ENCODE measurements around the gene PGAP2. TPM values are rescaled to one million over a fixed set of nuclear protein-coding genes. Genes with fewer than 3 reads are reported as not detected.

Gene PGAP2
- total and polyA plus RNA-seq, 2 of the 4 experiments (the other 2 are of a cell fraction) = 10.6 to 31.3 TPM

- intact Hi-C loops (cut with micrococcal nuclease) = loop anchor here (5.0 kb wide), 1 partner anchor 45 kb away; the partner anchor contains the start of gene RHOG
- Histone ChIP-seq H2AFZ (replicated peaks; ENCODE audit: low read length, poor library complexity) (peak within 1 kb of the TSS; percentile 90), H2BK5ac (ENCODE audit: low read depth, low read length, poor library complexity, severe bottlenecking) (peak within 1 kb of the TSS; percentile 76), H2BK15ac (ENCODE audit: low read depth, low read length) (peak within 1 kb of the TSS; percentile 69; the same call in 1 of the 3 replicates), H3K18ac (ENCODE audit: low read depth, low read length) (peak within 1 kb of the TSS; percentile 54), H2BK120ac (ENCODE audit: low read depth, low read length) (peak within 1 kb of the TSS; percentile 79; the same call in 1 of the 2 replicates), H3K4me2 (ENCODE audit: low read depth, low read length) (peak within 1 kb of the TSS; percentile 97), H3K27ac (ENCODE audit: insufficient read depth, low read length) (peak within 1 kb of the TSS; percentile 79), H4K91ac (ENCODE audit: insufficient read depth, low read depth, low read length) (peak within 1 kb of the TSS; percentile 89), H3K14ac (replicated peaks; ENCODE audit: low read depth, low read length) (peak within 1 kb of the TSS; percentile 88), H3K27me3 (ENCODE audit: control insufficient read depth, insufficient read depth, low read length) (no peaks in the 10 kb centered on the region), H2AK5ac (ENCODE audit: low read depth, low read length) (peak within 1 kb of the TSS; percentile 88), H3K4ac (ENCODE audit: low read depth, low read length) (peak within 1 kb of the TSS; percentile 96), H3K79me1 (ENCODE audit: low read depth in 1 of 2, low read length in 2 of 2) (peaks cover 4 to 24% of the 10 kb centered on the region in 2 experiments; a peak in 2 of 4 replicates), H3K4me1 (ENCODE audit: control insufficient read depth, insufficient read depth, low read length) (no peaks in the 10 kb centered on the region; the same call in 1 of the 2 replicates), H3K56ac (ENCODE audit: extremely low read depth, insufficient read depth, low read length) (peak within 1 kb of the TSS; percentile 52), H3K9me3 (ENCODE audit: control insufficient read depth, insufficient read depth, low read length) (no peaks in the 10 kb centered on the region), H2BK20ac (ENCODE audit: low read depth, low read length) (no peak within 1 kb of the TSS), H3K4me3 (ENCODE audit: insufficient read depth, low read depth, low read length) (peak within 1 kb of the TSS; percentile 74), H4K8ac (ENCODE audit: low read depth in 2 of 2, low read length in 2 of 2) (peak within 1 kb of the TSS; percentile 91 to 99), H3K23ac (ENCODE audit: low read depth, low read length) (peak within 1 kb of the TSS; percentile 93), H4K5ac (ENCODE audit: low read depth, low read length) (peak within 1 kb of the TSS; percentile 85), H3K36me3 (ENCODE audit: control insufficient read depth, insufficient read depth, low read length) (peaks cover 12% of the 10 kb centered on the region), H3K9me1 (ENCODE audit: insufficient read depth, low read length) (peaks cover 7% of the 10 kb centered on the region; the same call in 1 of the 2 replicates), H2AK9ac (replicated peaks; ENCODE audit: low read depth, low read length, poor library complexity) (peak within 1 kb of the TSS; percentile 94), H3K9ac (ENCODE audit: low read depth, low read length) (peak within 1 kb of the TSS; percentile 84), H4K20me1 (ENCODE audit: insufficient read depth, low read length) (peaks cover 41% of the 10 kb centered on the region)
- ChIA-PET CTCF (interaction anchor here (0.6 to 1.0 kb wide), 2 partner anchors 11 to 71 kb away, joined by 4 to 5 read pairs; partner anchors contain the start of gene PGAP2), POLR2A (ENCODE audit: unreplicated experiment) (no interaction called here)
- dilution Hi-C loops (cut with HindIII; ENCODE audit: low sequenced_read_pairs, unreplicated experiment) = no loop called here
- peak; percentile 100 for DNase-seq
- no peak for TF ChIP-seq RCOR1 (IDR thresholded peaks at IDR 0.05; ENCODE audit: insufficient replicate concordance, low read length)
- TF ChIP-seq FOS (IDR thresholded peaks at IDR 0.05; ENCODE audit: low read depth, low read length) = peak; percentile 34; the same call in 1 of the 2 replicates
- peak; percentile 94; the same call in 1 of the 2 replicates for TF ChIP-seq MXI1 (IDR thresholded peaks at IDR 0.05; ENCODE audit: borderline replicate concordance, low read depth, low read length)
- peak; percentile 97 for TF ChIP-seq POLR2A (IDR thresholded peaks at IDR 0.05; ENCODE audit: low read depth, low read length)
- TF ChIP-seq USF2 (IDR thresholded peaks at IDR 0.05; ENCODE audit: low read depth, low read length) = peak; percentile 84
- TF ChIP-seq BHLHE40 (IDR thresholded peaks at IDR 0.05; ENCODE audit: low read depth, low read length) = 0 out of 2 replicates have a peak, but pooled peaks have one; percentile 10
- 0 out of 2 replicates have a peak, but pooled peaks have one; percentile 9 for TF ChIP-seq CHD1 (IDR thresholded peaks at IDR 0.05; ENCODE audit: low read depth, low read length)
- peak; percentile 98 for TF ChIP-seq MAZ (IDR thresholded peaks at IDR 0.05; ENCODE audit: borderline replicate concordance, low read depth, low read length)
- TF ChIP-seq CTCF (conservative IDR thresholded peaks at IDR 0.05; ENCODE audit: low read depth, low read length) = no peak
- TF ChIP-seq CEBPB (IDR thresholded peaks at IDR 0.05; ENCODE audit: low read depth, low read length) = peak; percentile 99
- ATAC-seq (ENCODE audit: low read depth) = peak; percentile 96
- WGBS, 2 experiments (ENCODE audit: extremely low coverage in 2 of 2, insufficient read length in 1 of 2) = 1% methylated on average over 20 of the region's 86 CpGs; no CpG with 5 or more reads in 1 of the 2 experiments
- no TSS peak for BruUV-seq (replicated peaks)
- in situ Hi-C loops (cut with MboI; ENCODE audit: low sequenced_read_pairs) = no loop called here
Observed at GRCh38 chr11:3797329-3798090, 10.8 kb upstream of the PGAP2 start, which contains the start of gene NUP98. TSS of gene NUP98 (minus strand) at chr11:3797554. CDS start at chr11:3782117, 15,437 bp downstream.
